ENCODE data around the gene NDRG4. TPM values are rescaled to one million over a fixed set of nuclear protein-coding genes. Genes with fewer than 3 reads are reported as not detected.

The NDRG4 gene
- total and polyA plus RNA-seq, 2 donors (not counting 3 experiments of a cell fraction or from before 2014, with no cell fraction given) = 35.8 to 74.3 TPM

DNA sequence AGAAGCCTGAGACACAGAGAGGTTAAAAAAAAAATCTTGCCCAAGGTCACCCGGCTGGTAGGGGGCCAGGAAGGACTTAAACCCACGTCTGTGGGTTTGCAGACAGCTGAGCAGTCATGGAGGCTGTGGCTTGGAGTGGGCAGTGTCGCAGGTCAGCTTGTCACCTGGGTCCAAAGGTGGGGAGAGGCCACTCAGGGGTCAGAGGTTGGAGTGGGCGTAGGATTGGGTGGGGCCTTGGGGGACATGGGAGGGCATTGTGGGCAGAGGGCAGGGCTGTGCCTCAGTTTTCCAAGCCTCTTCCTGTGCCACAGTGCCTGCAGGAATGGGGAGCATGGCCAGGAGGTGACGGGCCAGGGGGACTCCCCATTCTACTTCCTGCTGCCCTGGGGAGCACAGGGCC is 2.0 kb upstream of the NDRG4 start:
- Histone ChIP-seq H3K9ac (replicated peaks; ENCODE audit: extremely low read depth, insufficient read depth, low read length) (no peak overlapping the region), H3K79me2 (ENCODE audit: control insufficient read depth, insufficient read depth, low read length) (no peaks in the 10 kb centered on the region), H3K27me3 (ENCODE audit: control insufficient read depth in 2 of 2, insufficient read depth in 2 of 2, low read length in 2 of 2) (no peaks in the 10 kb centered on the region), H3K4me2 (ENCODE audit: insufficient read depth, low read length) (no peak overlapping the region), H3K4me1 (ENCODE audit: control insufficient read depth, extremely low read depth, insufficient read depth, low read length) (no peaks in the 10 kb centered on the region), H2AFZ (ENCODE audit: low read depth, low read length) (no peak overlapping the region), H3K9me3 (replicated peaks; ENCODE audit: control insufficient read depth, insufficient read depth, low read length) (no peaks in the 10 kb centered on the region), H3K9me1 (replicated peaks; ENCODE audit: control insufficient read depth, extremely low read depth, insufficient read depth, low read length) (no peaks in the 10 kb centered on the region), H3K36me3 (ENCODE audit: control insufficient read depth in 2 of 2, extremely low read depth in 1 of 2, insufficient read depth in 2 of 2, low read length in 2 of 2) (peaks cover 0 to 5% of the 10 kb centered on the region in 2 experiments), H4K20me1 (replicated peaks; ENCODE audit: control insufficient read depth, extremely low read depth, insufficient read depth, low read length) (no peaks in the 10 kb centered on the region), H3K27ac (ENCODE audit: insufficient read depth, low read depth, low read length) (no peak overlapping the region), H3K4me3 (replicated peaks in 1 of 3; ENCODE audit: insufficient read depth in 1 of 3, low read depth in 1 of 3, low read length in 3 of 3) (no peak overlapping the region)
- FAIRE-seq (no peak), DNase-seq (ENCODE audit: low read depth, low spot score) (no peak)
- CTCF ChIA-PET = no interaction called here
- BruUV-seq (replicated peaks) = no TSS peak
- dilution Hi-C loops (cut with MboI; ENCODE audit: extremely low pct_ligation_motif_present, low sequenced_read_pairs) = no loop called here
- POLR2A ChIA-PET = no interaction called here
- intact Hi-C loops (cut with micrococcal nuclease) = loop anchor here (5.0 kb wide), 1 partner anchor 259 kb away; no protein-coding TSS in a partner anchor
- no peak for TF ChIP-seq GATA2 (IDR thresholded peaks at IDR 0.05; ENCODE audit: insufficient read depth, insufficient read length, low read depth, low read length)
- TF ChIP-seq POLR2A (IDR thresholded peaks at IDR 0.05; ENCODE audit: low read depth, low read length) = no peak
- no peak for TF ChIP-seq CTCF (IDR thresholded peaks at IDR 0.05; ENCODE audit: extremely low read depth in 1 of 2, insufficient read depth in 1 of 2, low read depth in 1 of 2, low read length in 2 of 2)
- no peak for TF ChIP-seq FOS (IDR thresholded peaks at IDR 0.05; ENCODE audit: borderline replicate concordance, insufficient read depth, low read length)
- TF ChIP-seq MYC (IDR thresholded peaks at IDR 0.05; ENCODE audit: low read depth, low read length) = no peak
- TF ChIP-seq, protein P1, sequence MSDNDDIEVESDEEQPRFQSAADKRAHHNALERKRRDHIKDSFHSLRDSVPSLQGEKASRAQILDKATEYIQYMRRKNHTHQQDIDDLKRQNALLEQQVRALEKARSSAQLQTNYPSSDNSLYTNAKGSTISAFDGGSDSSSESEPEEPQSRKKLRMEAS (IDR thresholded peaks at IDR 0.05; ENCODE audit: insufficient read depth, insufficient read length) = no peak
- no peak for TF ChIP-seq EZH2 (IDR thresholded peaks at IDR 0.05; ENCODE audit: borderline replicate concordance, low read depth, low read length, severe bottlenecking)
- no peak for TF ChIP-seq JUN (IDR thresholded peaks at IDR 0.05; ENCODE audit: borderline replicate concordance, insufficient read depth, insufficient read length, low read depth)
- TF ChIP-seq POLR2AphosphoS5 (IDR thresholded peaks at IDR 0.05; ENCODE audit: insufficient read depth, low read depth, low read length) = no peak

Data from endothelial cell of umbilical vein (primary cell).